Measurements from ENCODE around the gene INTS4.
"Not testable (repeated sequence)": the region's sequence is repeated elsewhere in the genome, so short reads cannot be mapped to it uniquely, and the experiment has no call there.

Gene INTS4

GRCh38 chr11:77959434-77959833, 35.0 kb downstream of the INTS4 start:
- no peak for DNase-seq (ENCODE audit: low read depth in 2 of 2)

GRCh38 chr11:77958583-77959177, 35.8 kb downstream of the INTS4 start:
- DNase-seq (ENCODE audit: low read depth in 2 of 2): not testable (repeated sequence)

- DNase-seq (ENCODE audit: low read depth in 2 of 2): not testable (repeated sequence)
Measured at GRCh38 chr11:77943296-77943695, 51.2 kb downstream of the INTS4 start.

GRCh38 chr11:77942465-77942864, 52.0 kb downstream of the INTS4 start:
- DNase-seq (ENCODE audit: low read depth in 2 of 2): not testable (repeated sequence)

- DNase-seq (ENCODE audit: low read depth in 2 of 2): not testable (repeated sequence)
Measured at GRCh38 chr11:77933596-77933995, 60.9 kb downstream of the INTS4 start.

GRCh38 chr11:77930334-77931208, 63.9 kb downstream of the INTS4 start:
- not testable (repeated sequence) for DNase-seq (ENCODE audit: low read depth in 2 of 2)

GRCh38 chr11:77917713-77918112, 76.8 kb downstream of the INTS4 start:
- DNase-seq (ENCODE audit: low read depth in 2 of 2): not testable (repeated sequence)

- DNase-seq (ENCODE audit: low read depth in 2 of 2): not testable (repeated sequence)
Measured at GRCh38 chr11:77914307-77914791, 80.1 kb downstream of the INTS4 start.

- not testable (repeated sequence) for DNase-seq (ENCODE audit: low read depth in 2 of 2)
Measured at GRCh38 chr11:77913608-77914306, 80.7 kb downstream of the INTS4 start.

- DNase-seq (ENCODE audit: low read depth in 2 of 2): not testable (repeated sequence)
Measured at GRCh38 chr11:77910828-77911227, 83.6 kb downstream of the INTS4 start.

GRCh38 chr11:77909277-77909676, 85.2 kb downstream of the INTS4 start:
- no peak for DNase-seq (ENCODE audit: low read depth in 2 of 2)

- DNase-seq (ENCODE audit: low read depth in 2 of 2): no peak
Measured at GRCh38 chr11:77908835-77909234, 85.6 kb downstream of the INTS4 start.

- DNase-seq (ENCODE audit: low read depth in 2 of 2): not testable (repeated sequence)
Measured at GRCh38 chr11:77894949-77895348, 99.5 kb downstream of the INTS4 start.

- DNase-seq (ENCODE audit: low read depth in 2 of 2): not testable (repeated sequence)
Measured at GRCh38 chr11:77891703-77892102, 102.8 kb downstream of the INTS4 start.

GRCh38 chr11:77891256-77891655, 103.2 kb downstream of the INTS4 start:
- not testable (repeated sequence) for DNase-seq (ENCODE audit: low read depth in 2 of 2)

- not testable (repeated sequence) for DNase-seq (ENCODE audit: low read depth in 2 of 2)
Measured at GRCh38 chr11:77890619-77891056, 103.8 kb downstream of the INTS4 start.

GRCh38 chr11:77890100-77890614, 104.3 kb downstream of the INTS4 start:
- not testable (repeated sequence) for DNase-seq (ENCODE audit: low read depth in 2 of 2)

- DNase-seq (ENCODE audit: low read depth in 2 of 2): not testable (repeated sequence)
Measured at GRCh38 chr11:77889045-77889444, 105.4 kb downstream of the INTS4 start.

GRCh38 chr11:77886401-77886800, 108.1 kb downstream of the INTS4 start:
- no peak for DNase-seq (ENCODE audit: low read depth in 2 of 2)

- no peak for DNase-seq (ENCODE audit: low read depth in 2 of 2)
Measured at GRCh38 chr11:77884829-77885190, 109.7 kb downstream of the INTS4 start.

- DNase-seq (ENCODE audit: low read depth in 2 of 2): no peak
Measured at GRCh38 chr11:77884186-77884828, 110.2 kb downstream of the INTS4 start.

All from stimulated activated CD4-positive, alpha-beta T cell treated with anti-CD3 and anti-CD28 coated beads, Interleukin-4, amount 100 ng/mL, for 48 hours (primary cell).